Measurements from ENCODE around the gene RGS6.

GRCh38 chr14:72560331-72560730, 628.1 kb downstream of the RGS6 start:
- TF ChIP-seq GATA2 (IDR thresholded peaks at IDR 0.05; ENCODE audit: low read depth, low read length), result no peak
- TF ChIP-seq GATA3 (IDR thresholded peaks at IDR 0.05; ENCODE audit: low read depth, low read length), result no peak
